KOPT-K1 (cell line): Measurements from ENCODE around the gene ZCCHC2.

ENCODE experiments used
- H3K27ac ChIP-seq: fragments of 200-600 bp; sonication (generic); 2 replicates; pipeline ENCODE4 v1.5.1; 2016; ENCODE audit warnings: antibody characterized with exemption, mild to moderate bottlenecking, low read depth, low read length; ENCODE audit not compliant: poor library complexity, severe bottlenecking
- H3K36me3 ChIP-seq: fragments of 200-600 bp; sonication (generic); 2 replicates; pipeline ENCODE4 v1.5.1; 2017; ENCODE audit warnings: antibody characterized with exemption, mild to moderate bottlenecking, low read length, moderate library complexity; ENCODE audit not compliant: insufficient read depth
- H3K9me3 ChIP-seq: fragments of 200-600 bp; sonication (generic); 2 replicates; pipeline ENCODE4 v1.5.1; 2017; ENCODE audit warnings: antibody characterized with exemption, low read length, mild to moderate bottlenecking; ENCODE audit not compliant: insufficient read depth, poor library complexity, severe bottlenecking

ZCCHC2 gene

DNA sequence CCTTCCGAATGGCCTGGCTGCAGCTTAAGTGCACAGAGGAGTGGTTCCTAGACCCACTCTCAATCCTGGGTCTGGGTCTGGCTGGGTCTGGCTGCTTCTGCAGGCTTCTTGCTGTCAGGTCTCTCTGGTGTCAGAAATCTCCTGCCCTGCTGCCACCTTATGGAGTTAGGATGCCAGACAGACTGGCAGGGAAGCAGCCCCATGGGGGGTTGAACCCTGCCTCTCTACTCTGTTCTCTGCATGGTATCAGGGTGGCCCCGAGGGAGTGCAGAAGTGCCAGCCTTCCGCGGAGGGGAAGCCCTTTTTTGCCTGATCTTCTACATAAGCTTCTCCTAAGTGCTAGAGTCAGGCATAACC is 89.4 kb downstream of the ZCCHC2 start:
- no peak overlapping the region for H3K27ac ChIP-seq
- no peaks in the 10 kb centered on the region for H3K36me3 ChIP-seq
- H3K9me3 ChIP-seq = no peaks in the 10 kb centered on the region

DNA sequence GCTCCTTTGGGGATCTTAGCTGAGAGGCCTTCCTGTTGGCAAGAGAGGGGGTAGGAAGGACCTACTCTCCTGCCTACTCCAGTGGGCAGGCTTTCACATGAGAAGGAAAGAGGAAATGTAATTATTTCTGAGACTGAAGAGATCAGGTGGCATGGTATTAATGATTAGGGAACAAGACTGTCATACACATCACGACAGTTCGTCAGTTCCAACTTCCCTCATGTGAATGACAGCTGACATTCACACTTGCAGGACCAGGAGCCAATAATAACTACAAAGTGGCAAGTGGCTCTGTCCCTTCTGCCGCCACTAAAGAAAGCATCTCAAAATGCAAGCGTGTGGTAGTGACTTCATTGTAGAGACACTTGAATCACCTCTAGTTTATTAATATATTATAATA is 90.0 kb downstream of the ZCCHC2 start:
- H3K36me3 ChIP-seq = no peaks in the 10 kb centered on the region
- no peak overlapping the region for H3K27ac ChIP-seq
- H3K9me3 ChIP-seq = no peaks in the 10 kb centered on the region

- Histone ChIP-seq H3K27ac (no peak overlapping the region), H3K9me3 (no peaks in the 10 kb centered on the region), H3K36me3 (no peaks in the 10 kb centered on the region)
These were observed 91.7 kb downstream of the ZCCHC2 start for GRCh38 chr18:62614494-62614893.

DNA sequence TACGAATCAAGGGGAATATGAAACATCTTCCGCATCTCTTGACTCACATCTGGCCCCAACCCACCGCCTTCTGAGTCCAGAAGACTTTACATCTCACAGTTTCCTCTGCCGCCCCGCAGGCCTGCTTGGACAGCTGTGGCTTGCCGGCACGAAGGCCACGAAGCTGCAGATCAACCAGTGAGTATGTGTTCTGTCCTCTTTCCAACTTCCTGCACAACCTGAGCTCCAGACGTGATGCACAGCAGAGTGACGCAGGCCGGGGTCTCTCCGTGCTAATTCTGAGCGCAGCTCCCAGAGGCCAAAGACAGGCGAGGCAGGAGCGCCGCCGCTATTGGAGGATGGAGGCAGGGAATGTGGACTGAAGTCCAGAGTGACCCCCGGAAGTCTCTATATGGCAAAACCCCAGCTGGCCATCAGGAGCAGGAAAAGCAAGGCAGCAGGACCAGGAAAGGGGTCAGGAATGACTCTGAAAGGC is 93.5 kb downstream of the ZCCHC2 start:
- Histone ChIP-seq H3K36me3 (no peaks in the 10 kb centered on the region), H3K27ac (no peak overlapping the region), H3K9me3 (no peaks in the 10 kb centered on the region)

DNA sequence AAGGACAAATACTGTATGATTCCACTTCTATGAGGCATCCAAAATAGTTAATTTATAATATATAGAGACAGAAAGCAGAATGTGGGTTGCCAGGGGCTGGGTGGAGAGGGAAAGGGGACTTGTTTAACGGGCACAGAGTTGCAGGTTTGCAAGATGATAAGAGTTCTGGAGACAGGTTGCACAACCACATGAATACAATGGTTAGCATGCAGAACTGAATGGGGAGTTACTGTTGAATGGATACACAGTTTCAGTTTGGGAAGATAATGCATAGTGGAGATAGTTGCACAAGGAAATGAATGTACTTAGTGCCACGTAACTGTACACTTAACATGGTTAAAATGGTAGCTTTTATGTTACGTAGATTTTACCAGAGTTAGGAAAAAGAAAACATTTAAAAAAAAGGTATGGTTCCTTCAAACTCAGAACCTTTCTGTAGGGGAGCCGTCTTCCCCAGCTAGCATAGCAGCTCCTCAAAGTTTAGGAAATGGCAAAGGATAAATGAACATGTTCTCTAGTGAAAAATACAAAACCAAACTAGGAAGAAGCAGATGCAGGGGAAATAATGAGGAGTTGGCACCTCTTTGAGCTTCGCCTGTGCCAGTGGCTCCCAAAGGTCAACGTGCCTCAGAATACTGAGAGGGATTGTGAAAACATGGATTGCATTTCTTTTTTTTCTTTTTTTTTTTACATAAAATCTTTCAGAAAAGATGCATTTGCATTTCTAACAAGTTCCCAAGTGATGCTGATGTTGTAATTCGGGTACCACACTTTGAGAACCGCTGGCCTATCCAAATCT is 95.2 kb downstream of the ZCCHC2 start:
- no peaks in the 10 kb centered on the region for H3K9me3 ChIP-seq
- no peaks in the 10 kb centered on the region for H3K36me3 ChIP-seq
- H3K27ac ChIP-seq = no peak overlapping the region

GRCh38 chr18:62618735-62619134 is 95.9 kb downstream of the ZCCHC2 start:
- Histone ChIP-seq H3K9me3 (no peaks in the 10 kb centered on the region), H3K27ac (no peak overlapping the region), H3K36me3 (no peaks in the 10 kb centered on the region)

DNA sequence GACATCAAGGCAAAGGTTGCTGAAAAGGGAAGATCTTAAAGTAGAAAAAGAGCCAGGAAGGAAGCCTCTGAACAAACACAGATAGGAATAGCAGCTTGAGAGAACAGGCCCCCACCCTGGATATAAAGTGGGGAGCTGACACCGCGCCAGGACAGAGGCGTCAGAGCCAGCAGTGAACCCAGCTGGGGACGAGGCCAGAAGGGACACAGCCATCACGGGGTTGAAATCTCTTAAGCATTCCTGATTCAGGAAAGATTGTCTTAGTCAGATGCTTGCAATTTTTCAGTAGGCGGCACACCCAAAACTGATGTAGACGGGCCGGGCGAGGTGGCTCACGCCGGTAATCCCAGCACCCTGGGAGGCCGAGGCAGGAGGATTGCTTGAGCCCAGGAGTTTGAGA is 98.7 kb downstream of the ZCCHC2 start:
- Histone ChIP-seq H3K9me3 (no peaks in the 10 kb centered on the region), H3K27ac (no peak overlapping the region)

DNA sequence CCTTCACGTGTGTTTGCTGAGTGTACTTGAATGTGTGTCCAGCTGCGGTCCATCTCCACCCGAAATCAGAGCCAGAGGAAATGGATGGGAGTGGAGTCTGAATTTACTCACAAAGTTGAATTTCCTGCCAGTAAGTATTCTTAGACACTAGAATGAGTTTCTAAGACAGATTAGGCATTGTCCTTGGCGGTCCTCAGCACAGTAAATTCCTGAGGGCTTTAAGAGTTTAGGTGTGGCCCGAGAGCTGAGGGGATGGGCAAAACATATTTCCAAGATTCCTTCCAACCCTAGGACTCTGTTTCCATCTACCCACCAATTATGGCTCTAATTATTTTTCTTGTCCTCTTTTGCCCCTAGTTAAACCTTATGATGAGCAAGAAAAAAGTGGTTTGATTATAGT is 102.2 kb downstream of the ZCCHC2 start:
- Histone ChIP-seq H3K9me3 (no peaks in the 10 kb centered on the region), H3K27ac (no peak overlapping the region), H3K36me3 (no peaks in the 10 kb centered on the region)

More for the DNA sequence above, 98.7 kb downstream of the ZCCHC2 start:
- no peaks in the 10 kb centered on the region for H3K36me3 ChIP-seq
